NCI-H524 (cell line): ENCODE measurements around the gene GGPS1.
A peak's percentile ranks its signal among the peaks of the same experiment; 100 is the strongest.
"Not testable (repeated sequence)": the region's sequence is repeated elsewhere in the genome, so short reads cannot be mapped to it uniquely, and the experiment has no call there.

Source experiments
- DNase-seq, 2 experiments: peaks; one replicate each; lab custom pipeline; 2025; lab: John Stamatoyannopoulos, UW

The GGPS1 gene

DNA sequence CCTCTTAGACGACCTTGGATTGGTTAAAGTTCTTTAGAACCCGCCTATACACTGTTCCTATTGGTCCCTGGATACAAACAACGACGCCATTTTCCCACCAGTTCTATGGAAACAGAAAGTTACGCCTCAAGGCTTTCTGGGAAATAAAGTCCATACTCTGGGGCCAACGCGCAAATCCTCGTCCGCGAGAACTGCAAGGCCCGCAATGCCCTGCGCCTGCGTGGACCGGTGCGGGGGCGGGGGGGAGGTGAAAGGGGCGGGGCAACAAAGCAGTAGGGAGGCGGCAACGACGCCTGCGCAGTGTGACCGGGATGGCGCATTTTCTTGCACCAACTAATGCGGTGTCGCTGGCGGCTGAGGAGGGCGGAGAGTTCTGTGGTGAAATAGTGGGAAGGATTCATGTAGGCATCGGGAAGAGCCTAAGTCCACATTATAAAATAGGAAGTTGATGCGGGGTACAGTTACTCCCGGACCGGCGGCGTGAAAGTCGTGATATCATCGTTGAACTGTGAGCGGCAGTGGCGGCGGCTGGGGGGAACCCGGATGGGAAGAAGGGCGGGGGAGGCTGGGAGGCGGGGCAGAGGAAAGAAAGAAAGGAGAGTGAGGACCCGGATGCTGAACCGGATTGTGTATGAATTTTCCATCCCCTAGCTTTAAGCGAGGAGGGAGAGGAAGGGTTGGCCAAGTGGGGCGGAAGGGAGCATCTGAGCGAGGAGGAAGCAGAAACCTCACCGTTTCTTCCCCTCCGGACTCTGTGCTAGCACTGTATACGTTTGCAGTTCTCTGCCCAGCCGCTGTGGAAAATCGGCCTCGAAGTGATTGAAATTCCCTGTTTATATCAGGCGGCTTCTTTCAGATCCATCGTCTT lies at the start of gene GGPS1:
Gene GGPS1 (plus strand): TSS at position 300 of the 868 bp plus-strand sequence. CDS start 6,695 bp downstream, outside the sequence.
- DNase-seq = peak; percentile 99

DNA sequence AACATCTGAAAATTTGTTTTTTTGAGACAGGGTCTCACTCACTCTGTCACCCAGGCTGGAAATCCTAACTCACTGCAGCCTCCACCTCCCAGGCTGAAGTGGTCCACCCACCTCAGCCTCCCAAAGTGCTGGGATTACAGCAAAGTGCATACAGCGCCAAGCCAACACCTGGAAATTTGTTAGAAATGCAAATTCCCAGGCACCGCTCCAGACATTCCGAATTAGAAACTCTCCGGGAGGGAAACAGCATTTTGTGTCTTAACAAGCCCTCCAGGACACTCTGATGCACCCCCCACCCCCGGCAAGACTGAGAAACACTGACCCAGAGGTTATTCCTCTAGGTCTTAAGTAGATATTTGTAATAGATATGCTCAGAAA lies 49.5 kb upstream of the GGPS1 start:
- DNase-seq = no peak

DNA sequence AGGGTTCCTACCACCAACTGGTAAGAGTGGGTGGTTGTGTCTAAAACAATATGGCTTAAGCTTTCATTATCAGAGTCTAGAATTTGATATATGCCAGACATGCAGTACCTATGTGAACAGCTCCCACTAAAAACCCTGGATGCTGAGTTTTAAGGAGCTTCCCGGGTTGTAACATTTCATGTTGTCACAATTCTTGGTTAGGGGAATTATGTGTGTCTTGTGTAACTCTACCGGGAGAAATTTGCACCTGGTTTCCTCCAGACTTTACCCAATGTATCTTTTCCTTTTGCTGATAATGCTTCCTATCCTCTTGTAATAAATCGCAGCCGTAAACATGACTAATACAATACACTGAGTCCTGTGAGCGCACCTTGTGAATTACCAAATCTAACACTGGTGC lies 48.7 kb upstream of the GGPS1 start:
- no peak for DNase-seq

DNA sequence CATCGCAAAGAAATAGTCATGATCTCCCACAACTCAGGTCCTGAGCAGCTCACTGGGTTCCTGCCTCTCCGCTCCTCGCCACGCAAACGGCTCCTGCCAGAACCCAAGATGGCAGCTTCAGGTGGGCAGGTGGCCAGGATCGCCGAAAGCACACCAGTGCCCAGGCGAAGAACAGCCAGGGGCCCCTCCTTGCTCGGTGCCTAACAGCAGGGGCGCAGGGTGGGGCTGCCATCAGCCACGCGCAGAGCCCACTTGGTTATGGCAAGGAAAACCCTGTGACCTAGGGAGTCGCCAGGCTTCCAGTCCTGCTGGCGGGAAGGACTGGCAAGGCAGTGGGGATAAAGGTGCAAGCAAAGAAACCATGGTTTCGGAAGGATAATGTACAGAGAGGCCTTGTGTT lies 47.9 kb upstream of the GGPS1 start:
- no peak for DNase-seq

DNA sequence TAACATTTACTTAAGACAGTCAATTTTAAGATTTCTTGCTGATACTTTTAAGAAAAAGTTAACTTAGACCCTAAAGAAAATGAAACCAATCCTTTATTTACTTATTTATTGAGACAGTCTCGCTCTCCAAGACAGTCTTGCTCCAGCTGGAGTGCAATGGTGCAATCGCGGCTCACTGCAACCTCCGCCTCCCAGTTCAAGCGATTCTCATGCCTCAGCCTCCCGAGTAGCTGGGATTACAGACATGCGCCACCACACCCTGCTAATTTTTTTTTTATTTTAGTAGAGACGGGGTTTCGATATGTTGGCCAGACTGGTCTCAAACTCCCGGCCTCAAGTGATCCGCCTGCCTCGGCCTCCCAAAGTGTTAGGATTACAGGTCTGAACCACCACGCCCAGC lies 44.7 kb upstream of the GGPS1 start:
- DNase-seq = not testable (repeated sequence)

DNA sequence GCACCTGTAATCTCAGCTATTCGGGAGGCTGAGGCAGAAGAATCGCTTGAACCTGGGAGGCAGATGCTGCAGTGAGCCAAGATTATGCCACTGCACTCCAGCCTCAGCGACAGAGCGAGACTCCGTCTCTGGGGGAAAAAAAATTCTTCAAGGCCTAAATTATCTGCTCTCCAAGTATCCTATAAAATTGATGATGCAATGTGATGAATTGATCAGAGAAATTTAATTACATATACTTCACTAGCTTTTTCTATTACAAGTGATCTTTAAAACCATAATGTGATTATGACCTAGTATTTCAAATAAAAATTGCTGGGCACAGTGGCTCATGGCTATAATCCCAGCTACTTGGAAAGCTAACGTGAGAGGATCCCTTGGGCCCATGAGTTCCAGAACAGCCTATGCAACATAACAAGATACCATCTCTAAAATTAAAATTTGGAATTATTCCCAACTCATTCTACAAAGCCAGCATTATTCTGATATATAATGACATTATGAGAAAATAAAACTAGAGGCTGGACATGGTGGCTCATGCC lies 44.1 kb upstream of the GGPS1 start:
- DNase-seq = no peak

DNA sequence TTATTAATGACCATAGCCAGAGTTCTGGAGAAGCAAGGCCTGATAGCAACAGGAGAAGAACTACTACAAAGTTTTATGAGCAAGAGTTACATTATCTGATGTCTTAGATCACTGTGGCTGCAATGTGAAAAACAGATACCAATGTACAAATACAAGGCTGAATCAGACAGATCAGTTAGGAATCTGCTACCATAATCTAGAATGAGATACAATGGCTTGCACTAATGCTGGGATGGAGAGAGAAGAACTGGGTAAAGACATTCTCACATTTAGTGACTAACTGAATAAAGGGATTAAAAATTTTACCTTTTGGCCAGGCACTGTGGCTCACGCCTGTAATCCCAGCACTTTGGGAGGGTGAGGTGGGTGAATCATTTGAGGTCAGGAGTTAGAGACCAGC lies 41.7 kb upstream of the GGPS1 start:
- DNase-seq = no peak

DNA sequence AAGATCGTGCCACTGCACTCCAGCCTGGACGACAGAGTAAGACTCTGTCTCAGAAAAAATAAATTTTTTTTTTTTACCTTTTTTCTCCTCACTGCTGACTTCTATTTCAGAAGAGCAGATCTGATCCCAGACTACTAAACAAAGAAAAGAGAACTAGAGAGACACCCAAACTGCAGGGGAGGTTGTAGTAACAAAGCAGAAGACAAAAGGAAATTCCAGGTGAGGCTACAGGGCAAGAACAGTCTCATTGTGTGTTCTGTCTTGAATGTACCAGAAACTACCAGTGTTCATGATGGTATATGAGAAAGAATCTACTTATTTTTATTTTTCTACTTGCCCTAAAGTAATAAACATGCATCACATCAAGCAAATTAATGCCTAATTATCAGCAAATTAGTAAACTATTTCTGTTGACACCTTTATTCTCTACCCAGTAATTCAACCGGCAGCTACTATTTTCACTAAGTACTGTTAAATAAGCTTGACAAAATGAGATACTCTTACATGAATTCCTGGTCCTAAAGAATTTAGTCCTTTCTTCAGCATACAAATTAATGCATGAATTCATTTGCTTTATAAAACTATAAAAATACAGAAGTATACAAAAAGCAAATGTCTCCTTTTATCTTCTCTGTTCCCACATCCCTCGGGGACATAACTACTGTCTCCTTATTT lies 41.0 kb upstream of the GGPS1 start:
- no peak for DNase-seq

DNA sequence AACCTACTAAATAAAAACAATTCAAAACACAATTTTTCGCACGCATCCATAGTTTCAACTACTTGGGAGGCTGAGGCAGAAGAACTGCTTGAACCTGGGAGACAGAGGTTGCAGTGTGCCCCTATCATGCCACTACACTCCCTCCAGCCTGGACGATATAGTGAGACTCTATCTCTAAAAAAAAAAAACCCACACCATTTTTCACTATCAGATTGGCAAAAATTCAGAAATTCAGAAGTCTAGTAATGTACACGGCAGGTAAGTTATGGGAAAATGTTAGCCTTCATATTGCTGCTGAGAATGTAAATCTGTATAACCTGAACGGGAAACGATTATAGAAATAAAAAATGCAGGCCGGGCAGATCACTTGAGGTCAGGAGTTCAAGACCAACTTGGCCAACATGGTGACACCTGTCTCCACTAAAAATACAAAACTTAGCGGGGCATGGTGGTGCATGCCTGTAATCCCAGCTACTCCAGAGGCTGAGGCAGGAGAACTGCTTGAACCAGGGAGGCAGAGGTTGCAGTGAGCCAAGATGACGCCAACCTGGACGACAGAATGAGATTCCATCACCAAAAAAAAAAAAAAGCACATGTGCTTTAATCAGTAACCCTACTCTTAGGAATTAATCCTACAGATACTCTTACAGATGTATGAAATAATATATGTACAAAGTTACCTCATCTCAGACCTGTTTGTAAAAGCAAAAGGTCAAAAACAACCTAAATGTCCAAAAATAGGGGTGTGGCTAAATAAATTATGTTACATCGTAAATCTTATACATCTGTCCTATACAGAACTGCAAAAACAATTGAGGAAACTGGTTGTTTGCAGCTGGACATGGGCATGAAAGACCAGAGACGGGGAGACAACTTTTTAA lies 38.3 kb upstream of the GGPS1 start:
- no peak for DNase-seq

DNA sequence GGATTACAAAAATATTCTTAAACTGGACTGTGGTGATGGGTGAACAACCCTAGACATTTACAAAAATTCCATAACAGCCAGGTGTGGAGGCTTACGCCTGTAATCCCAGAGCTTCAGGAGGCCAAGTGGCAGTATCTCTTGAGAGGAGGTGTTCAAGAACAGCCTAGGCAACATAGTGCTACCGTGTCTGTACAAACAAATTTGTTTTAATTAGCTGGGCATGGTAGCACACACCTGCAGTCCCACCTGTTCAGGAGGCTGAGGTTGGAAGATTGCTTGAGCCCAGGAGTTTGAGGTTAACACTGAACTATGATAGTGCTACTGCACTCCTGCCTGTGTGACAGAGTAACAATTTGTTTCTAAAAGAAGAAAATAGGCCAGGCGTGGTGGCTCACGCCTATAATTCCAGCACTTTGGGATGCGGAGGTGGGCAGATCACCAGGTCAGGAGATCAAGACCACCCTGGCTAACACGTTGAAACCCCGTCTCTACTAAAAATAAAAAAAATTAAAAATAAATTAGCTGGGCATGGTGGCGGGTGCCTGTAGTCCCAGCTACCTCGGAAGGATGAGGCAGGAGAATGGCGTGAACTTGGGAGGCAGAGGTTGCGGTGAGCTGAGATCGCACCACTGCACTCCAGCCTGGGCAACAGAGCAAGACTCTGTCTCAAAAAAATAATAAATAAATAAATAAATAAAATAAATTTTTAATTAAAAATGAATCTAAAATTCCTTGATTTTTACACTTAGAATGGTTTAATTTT lies 37.4 kb upstream of the GGPS1 start:
- DNase-seq = no peak

DNA sequence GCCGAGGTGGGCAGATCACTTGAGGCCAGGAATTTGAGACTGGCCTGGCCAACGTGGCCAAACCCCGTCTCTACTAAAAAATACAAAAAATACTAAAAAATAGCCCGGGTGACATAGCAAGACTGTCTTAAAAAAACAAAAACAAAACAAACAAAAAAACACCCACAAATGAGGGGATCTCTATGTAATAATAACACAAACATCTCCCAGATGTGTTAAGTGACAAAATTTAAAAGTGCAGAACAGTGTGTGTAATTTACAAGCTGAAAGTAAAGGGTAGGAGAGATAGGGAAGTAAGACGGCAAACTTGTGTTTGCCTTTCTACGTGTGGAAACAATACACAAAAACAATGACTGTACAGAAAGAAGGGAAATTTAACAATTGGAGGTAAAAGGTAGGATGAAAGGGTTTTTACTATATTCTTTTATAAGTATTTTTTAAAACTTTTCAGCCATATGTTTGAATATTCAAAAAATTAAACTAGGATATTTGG lies 36.7 kb upstream of the GGPS1 start:
- DNase-seq = no peak

DNA sequence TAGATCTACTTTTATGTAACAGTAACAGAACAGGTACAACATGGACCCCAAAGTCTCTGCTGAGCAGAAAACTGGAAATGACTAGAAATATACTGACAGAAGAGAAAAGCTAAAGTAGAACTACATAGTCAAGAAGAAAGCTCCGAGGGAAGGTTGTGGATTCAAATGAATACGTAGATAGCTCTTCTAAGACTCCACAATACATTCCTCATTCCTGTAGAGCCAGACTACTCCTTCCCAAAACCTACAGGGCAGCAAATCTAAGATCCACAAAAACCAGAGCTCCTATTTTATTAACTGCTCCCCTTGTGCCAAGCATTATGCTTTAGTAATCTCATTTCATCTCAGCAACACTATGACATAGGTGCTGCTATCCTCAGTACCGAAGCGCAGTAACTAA lies 35.6 kb upstream of the GGPS1 start:
- no peak for DNase-seq

DNA sequence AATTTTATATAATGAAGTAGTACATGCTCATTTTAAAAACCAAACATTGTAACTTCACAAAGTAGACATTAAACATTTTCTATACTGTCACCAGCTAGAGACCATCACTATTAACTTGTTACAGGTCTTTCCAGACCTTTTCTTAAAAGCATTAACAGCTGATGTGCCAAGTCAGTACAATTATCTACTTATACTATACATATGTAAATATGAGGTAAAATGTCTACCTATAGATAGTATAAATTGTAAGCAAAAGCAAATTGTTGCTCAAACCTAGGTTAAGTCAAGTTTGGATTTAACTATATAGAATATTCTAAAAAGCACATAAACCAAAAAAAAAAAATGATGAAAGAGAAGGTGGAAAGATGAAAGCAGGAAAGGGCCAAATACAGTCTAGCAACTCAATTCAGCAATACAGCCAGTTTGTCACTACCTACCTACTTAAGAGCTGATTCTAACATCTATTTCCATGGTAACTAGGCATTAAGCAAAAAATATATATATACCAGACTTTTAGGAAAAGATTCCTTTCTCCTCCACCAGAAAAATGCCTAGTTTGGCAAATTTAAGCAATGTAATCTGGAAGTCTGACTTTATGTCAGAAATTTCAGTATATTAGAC lies 34.9 kb upstream of the GGPS1 start:
- DNase-seq = no peak

DNA sequence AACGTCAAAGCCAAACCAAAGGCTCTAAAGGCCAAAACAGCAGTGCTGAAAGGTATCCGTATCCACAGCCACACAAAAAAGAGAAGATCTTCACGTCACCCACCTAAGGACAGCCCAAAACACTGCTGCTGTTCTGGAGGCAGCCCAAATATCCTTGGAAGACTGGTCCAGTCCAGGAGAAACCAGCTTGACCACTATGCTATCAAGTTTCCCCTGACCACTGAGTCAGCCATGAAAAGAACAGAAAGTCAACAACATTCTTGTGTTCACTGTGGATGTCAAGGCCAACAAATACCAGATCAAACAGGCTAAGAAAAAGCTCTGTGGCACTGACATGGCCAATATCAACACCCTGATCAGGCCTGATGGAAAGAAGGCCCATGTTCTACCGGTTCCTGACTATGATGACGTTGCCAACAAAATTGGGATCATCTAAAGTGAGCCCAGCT lies 32.4 kb upstream of the GGPS1 start:
- DNase-seq = no peak

DNA sequence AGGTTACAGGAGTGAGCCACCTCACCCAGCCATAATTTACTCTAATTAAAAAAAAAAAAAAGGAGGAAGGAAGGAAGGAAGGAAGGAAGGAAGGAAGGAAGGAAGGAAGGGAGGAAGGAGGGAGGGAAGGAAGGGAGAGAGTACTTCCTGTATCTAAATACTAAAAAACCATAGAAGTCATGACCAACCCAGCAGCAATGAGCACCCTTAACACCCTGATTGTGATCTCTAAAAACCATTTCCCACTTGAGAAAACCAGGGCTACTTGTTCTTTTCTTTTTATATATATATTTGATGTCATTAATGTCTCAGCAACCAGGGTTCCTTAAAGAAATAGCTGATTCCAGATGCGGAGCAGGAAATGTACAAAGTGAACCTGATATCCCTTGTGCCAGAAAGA lies 31.6 kb upstream of the GGPS1 start:
- DNase-seq = no peak

DNA sequence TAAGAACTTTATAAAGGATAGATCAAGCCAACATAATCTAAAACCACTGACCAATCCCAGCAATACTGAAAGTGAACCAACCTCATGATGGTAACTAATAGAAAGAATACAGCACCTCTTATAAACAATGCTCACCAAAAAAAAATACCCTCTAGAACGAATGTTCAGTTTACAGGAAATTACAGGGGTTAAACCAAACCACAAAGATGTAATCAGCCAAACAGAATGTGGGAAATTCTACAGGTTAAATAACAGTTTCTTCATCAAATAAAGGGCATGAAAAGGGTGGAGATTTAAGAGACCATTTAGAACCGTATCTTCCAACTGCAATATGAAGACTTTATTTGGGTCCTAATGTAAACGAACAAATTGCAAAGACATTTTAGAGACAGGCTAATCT lies 30.8 kb upstream of the GGPS1 start:
- no peak for DNase-seq

DNA sequence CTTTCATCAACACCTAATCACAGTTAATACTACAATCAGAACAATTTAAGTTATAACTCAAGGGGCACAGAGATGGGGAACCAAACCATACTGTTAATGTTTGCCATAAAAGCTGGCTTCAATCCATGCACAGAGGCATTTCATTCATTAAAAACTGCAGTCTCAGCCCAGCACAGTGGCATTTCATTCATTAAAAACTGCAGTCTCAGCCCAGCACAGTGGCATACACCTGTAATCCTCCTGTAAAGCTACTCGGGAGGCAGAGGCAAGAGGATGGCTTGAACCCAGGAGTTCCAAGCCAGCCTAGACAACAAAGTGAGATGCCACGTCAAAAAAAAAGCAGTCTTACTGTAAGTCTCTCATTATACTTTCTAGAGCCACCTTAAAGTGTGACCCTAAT lies 29.6 kb upstream of the GGPS1 start:
- DNase-seq = no peak

DNA sequence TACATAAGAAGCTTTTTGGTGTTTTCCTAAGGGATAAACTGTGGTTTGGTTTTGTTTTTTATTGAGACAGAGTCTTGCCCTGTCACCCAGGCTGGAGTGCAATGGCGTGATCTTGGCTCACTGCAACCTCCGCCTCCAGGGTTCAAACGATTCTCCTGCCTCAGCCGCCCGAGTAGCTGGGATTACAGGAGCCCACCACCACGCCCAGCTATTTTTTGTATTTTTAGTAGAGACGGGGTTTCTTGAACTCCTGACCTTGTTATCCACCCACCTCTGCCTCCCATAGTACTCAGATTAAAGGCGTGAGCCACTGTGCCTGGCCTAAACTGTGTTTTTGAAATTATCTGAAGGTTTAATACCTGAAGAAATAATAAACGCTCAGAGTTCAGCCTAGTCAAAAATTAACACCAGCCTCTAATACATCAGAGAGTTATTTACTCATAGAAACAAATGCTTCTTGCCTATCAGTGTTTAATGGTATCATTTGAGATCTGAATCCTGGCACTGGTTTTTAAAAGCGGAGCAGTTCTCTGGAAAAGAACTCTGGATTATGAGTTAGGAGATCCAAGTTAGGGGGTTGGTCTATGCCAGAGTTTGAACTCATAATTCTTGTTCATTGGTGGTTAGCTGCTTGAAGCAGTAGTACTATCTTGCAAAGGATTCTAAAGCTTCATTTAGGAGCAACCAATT lies 29.1 kb upstream of the GGPS1 start:
- no peak for DNase-seq

DNA sequence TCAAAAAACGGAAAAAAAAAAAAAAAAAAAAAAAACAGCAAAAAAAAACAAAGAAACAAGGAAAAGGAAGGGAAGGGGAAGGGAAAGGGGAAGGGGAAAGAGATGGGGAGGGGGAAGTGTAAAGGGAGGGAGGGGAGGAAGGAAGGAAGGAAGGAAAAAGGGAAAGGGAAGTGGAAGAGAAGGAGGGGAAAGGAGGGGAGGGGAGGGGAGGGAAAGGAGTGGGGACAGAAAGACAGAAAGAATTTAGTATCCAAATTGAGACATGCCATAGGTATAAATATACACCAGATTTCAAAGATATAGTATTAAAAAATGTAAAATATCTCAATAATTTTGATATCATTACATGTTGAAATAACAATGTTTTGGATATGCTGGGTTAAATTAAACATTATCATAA lies 26.2 kb upstream of the GGPS1 start:
- no peak for DNase-seq
